Measurements from ENCODE around the gene TMEM132C.
"Not testable (repeated sequence)": the region's sequence is repeated elsewhere in the genome, so short reads cannot be mapped to it uniquely, and the experiment has no call there.

Gene TMEM132C

GRCh38 chr12:128267131-128267622 is at the start of gene TMEM132C:
Gene TMEM132C, plus strand, starts transcription at chr12:128267170. Its CDS starts 233 bp downstream, at chr12:128267403.
- no peak for DNase-seq (ENCODE audit: low read depth, low spot score)

GRCh38 chr12:128224226-128224625 is 42.7 kb upstream of the TMEM132C start:
- DNase-seq (ENCODE audit: low read depth, low spot score) = no peak

- DNase-seq (ENCODE audit: low read depth, low spot score) = no peak
These were observed 38.4 kb upstream of the TMEM132C start for GRCh38 chr12:128228581-128228980.

GRCh38 chr12:128235635-128236417 is 31.1 kb upstream of the TMEM132C start:
- no peak for DNase-seq (ENCODE audit: low read depth, low spot score)

GRCh38 chr12:128236525-128236924 is 30.4 kb upstream of the TMEM132C start:
- DNase-seq (ENCODE audit: low read depth, low spot score) = no peak

- no peak for DNase-seq (ENCODE audit: low read depth, low spot score)
These were observed 26.2 kb upstream of the TMEM132C start for GRCh38 chr12:128240745-128241144.

GRCh38 chr12:128245121-128245520 is 21.8 kb upstream of the TMEM132C start:
- DNase-seq (ENCODE audit: low read depth, low spot score) = no peak

- no peak for DNase-seq (ENCODE audit: low read depth, low spot score)
These were observed 21.1 kb upstream of the TMEM132C start for GRCh38 chr12:128245905-128246304.

GRCh38 chr12:128250096-128250495 is 16.9 kb upstream of the TMEM132C start:
- DNase-seq (ENCODE audit: low read depth, low spot score) = no peak

- not testable (repeated sequence) for DNase-seq (ENCODE audit: low read depth, low spot score)
These were observed 13.1 kb upstream of the TMEM132C start for GRCh38 chr12:128253829-128254228.

GRCh38 chr12:128258866-128259555 is 8.0 kb upstream of the TMEM132C start:
- no peak for DNase-seq (ENCODE audit: low read depth, low spot score)

- DNase-seq (ENCODE audit: low read depth, low spot score) = no peak
These were observed 7.4 kb upstream of the TMEM132C start for GRCh38 chr12:128259556-128260070.

GRCh38 chr12:128261757-128262156 is 5.2 kb upstream of the TMEM132C start:
- DNase-seq (ENCODE audit: low read depth, low spot score) = no peak

GRCh38 chr12:128265566-128265965 is 1.4 kb upstream of the TMEM132C start:
- DNase-seq (ENCODE audit: low read depth, low spot score) = no peak

GRCh38 chr12:128266086-128266485 is 884 bp upstream of the TMEM132C start:
- DNase-seq (ENCODE audit: low read depth, low spot score) = no peak

GRCh38 chr12:128266541-128267130 is 334 bp upstream of the TMEM132C start:
- no peak for DNase-seq (ENCODE audit: low read depth, low spot score)

- DNase-seq (ENCODE audit: low read depth, low spot score) = no peak
These were observed 845 bp downstream of the TMEM132C start for GRCh38 chr12:128267651-128268378.

GRCh38 chr12:128268379-128268995 is 1.5 kb downstream of the TMEM132C start:
- no peak for DNase-seq (ENCODE audit: low read depth, low spot score)

- no peak for DNase-seq (ENCODE audit: low read depth, low spot score)
These were observed 2.2 kb downstream of the TMEM132C start for GRCh38 chr12:128269181-128269591.

GRCh38 chr12:128276471-128276870 is 9.5 kb downstream of the TMEM132C start:
- no peak for DNase-seq (ENCODE audit: low read depth, low spot score)

GRCh38 chr12:128286970-128287369 is 20.0 kb downstream of the TMEM132C start:
- no peak for DNase-seq (ENCODE audit: low read depth, low spot score)

Data from activated naive CD8-positive, alpha-beta T cell treated with anti-CD3 and anti-CD28 coated beads, Interleukin-2, amount 50 U/mL, for 16 hours (primary cell).